Endometrium (tissue), 2 donors: Measurements from ENCODE around the gene SBK2.

Source experiments
- FAIRE-seq: peaks from 2 replicates; lab custom pipeline; 2012; peaks lifted over from hg19 to GRCh38; lab: Jason Lieb, UNC
- donor health status: control.
- donor health status: control.

SBK2 gene

DNA sequence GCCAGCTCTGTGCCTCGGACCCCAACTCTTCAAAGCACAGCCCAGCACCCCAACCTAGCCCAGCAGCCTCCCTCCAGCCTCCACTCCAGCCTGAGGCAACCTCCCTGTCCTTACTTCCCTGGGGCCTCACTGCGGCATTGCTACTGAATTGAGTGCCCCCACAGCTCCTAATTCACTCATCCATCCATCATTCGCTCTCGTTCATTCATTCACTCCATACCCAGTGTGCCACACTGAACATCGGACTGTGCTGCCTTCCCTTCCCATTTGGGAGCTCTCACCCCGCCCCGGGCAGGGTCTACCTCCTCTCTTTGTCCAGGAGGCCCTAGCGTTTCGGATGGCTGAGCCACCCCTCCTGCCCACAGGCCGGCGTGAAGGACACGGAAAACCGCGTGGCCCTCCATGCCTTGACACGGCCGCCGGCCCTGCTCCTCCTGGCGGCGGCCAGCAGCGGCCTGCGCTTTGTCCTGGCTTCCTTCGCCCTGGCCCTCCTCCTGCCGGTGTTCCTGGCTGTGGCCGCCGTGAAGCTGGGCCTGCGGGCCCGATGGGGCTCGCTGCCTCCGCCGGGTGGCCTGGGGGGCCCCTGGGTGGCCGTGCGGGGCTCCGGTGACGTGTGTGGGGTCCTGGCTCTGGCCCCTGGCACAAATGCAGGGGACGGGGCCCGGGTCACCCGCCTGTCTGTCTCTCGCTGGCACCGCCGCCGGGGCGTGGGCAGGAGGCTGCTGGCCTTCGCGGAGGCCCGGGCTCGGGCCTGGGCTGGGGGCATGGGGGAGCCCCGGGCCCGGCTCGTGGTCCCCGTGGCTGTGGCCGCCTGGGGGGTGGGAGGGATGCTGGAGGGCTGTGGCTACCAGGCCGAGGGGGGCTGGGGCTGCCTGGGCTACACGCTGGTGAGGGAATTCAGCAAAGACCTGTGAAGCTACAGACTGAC is 50.6 kb downstream of the SBK2 start:
- no peak for FAIRE-seq

- no peak for FAIRE-seq
These were observed 51.4 kb downstream of the SBK2 start for GRCh38 chr19:55485439-55486011.

DNA sequence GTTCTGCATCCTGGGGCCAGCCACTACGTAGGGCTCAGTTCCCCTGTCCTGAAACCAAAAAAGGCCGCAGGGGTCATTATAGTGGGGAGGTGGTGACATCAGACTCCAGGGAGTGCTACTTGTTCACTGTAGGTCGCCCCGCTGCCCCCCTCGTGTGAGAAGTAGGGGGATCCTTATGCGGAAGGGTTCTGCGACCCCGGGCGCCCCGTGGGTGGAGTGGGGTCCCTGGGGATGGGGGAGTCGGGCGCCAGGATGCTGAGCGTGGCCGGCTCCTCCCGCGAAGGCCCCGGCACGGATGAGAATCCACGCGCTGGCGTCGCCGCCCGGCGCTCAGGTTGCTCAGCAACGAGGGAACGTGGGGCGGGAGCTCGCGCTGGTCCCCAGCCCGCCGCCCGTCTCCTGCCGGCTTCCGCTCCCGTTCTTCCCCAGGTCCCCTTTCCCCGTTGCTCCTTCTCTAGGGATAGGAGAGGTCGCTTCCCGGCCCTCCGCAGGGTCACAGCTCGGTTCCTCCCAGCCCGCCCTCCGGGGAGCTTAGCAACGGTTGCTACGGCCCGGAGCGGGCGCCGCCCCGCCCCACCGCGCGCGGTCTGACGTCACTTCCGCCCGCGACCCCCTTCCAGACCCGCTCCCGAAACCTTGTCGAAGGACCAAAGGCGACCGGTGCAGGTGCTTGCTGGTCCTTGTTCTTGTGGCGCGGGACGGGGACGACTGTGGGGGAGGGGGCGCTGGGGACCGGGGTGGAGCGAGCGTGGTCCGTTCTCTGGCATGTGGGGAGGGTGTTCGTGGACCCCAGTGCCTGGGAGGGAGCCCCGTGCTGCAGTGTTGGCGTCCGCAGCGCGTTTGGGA is 52.1 kb downstream of the SBK2 start, which contains the start of gene NAT14:
Gene NAT14, plus strand, starts transcription at position 596 of the 846 bp plus-strand sequence. CDS start 521 bp downstream, outside the sequence.
- no peak for FAIRE-seq

- no peak for FAIRE-seq
These were observed 53.0 kb downstream of the SBK2 start for GRCh38 chr19:55483706-55484592.

DNA sequence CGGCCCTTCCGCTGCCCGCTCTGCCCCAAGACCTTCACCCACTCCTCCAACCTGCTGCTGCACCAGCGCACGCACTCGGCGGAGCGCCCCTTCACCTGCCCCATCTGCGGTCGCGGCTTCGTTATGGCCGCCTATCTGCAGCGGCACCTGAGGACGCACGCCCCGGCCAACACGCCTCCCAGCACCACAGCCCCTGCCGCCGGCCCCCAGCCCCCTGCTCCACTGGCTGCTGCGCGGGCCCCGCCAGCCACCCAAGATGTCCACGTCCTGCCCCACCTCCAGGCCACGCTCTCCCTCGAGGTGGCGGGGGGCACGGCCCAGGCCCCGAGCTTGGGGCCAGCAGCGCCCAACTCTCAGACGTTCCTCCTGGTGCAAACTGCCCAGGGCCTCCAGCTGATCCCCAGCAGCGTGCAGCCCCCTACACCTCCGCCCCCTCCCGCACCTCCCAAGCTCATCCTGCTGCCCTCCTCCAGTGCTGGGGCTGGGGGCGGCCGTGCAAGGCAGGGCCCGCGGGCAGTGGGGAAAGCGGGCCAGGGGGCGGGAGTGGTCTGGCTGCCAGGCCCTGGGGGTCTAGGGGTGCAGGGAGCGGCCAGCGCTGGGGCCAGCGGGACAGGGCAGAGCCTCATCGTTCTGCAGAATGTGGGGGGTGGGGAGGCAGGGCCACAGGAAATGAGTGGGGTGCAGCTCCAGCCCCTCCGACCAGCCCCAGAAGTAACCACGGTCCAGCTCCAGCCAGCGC is 53.8 kb downstream of the SBK2 start:
- no peak for FAIRE-seq

- no peak for FAIRE-seq
These were observed 54.6 kb downstream of the SBK2 start for GRCh38 chr19:55482156-55482961.

GRCh38 chr19:55481794-55482155 is 55.2 kb downstream of the SBK2 start:
- no peak for FAIRE-seq

- FAIRE-seq: no peak
These were observed 55.7 kb downstream of the SBK2 start for GRCh38 chr19:55481148-55481793.

- no peak for FAIRE-seq
These were observed 57.3 kb downstream of the SBK2 start for GRCh38 chr19:55479451-55480230.

GRCh38 chr19:55479045-55479444 is 57.9 kb downstream of the SBK2 start:
- FAIRE-seq: no peak
